Progenitor cell of endocrine pancreas (in vitro differentiated cells): ENCODE data around the gene SIX3. TPM values are rescaled to one million over a fixed set of nuclear protein-coding genes. Genes with fewer than 3 reads are reported as not detected.

ENCODE experiments used
- DNase-seq: peaks from one replicate; pipeline ENCODE4 v3.0.0; 2021; ENCODE audit warnings: low spot score; ENCODE audit not compliant: unreplicated experiment
- H3K27ac Mint-ChIP-seq: 2 replicates; pipeline ENCODE4 v1.8.0; 2021; ENCODE audit warnings: mild to moderate bottlenecking, moderate library complexity, mixed read lengths
- H3K27me3 Mint-ChIP-seq: 2 replicates; pipeline ENCODE4 v1.8.0; 2021; ENCODE audit warnings: mixed read lengths
- H3K36me3 Mint-ChIP-seq: 2 replicates; pipeline ENCODE4 v1.8.0; 2022; ENCODE audit warnings: mixed read lengths; ENCODE audit not compliant: insufficient read depth
- H3K4me1 Mint-ChIP-seq: 2 replicates; pipeline ENCODE4 v1.8.0; 2021; ENCODE audit warnings: low read depth, mixed read lengths
- H3K4me3 Mint-ChIP-seq: 2 replicates; pipeline ENCODE4 v1.8.0; 2021; ENCODE audit warnings: low read depth, mild to moderate bottlenecking, moderate library complexity, mixed read lengths
- H3K9me3 Mint-ChIP-seq: 2 replicates; pipeline ENCODE4 v1.8.0; 2021; ENCODE audit warnings: low read depth, mixed read lengths
- CTCF ChIP-seq: fragments of 200-600 bp; sonication (generic); IDR thresholded peaks from one replicate; pipeline ENCODE4 v1.5.0; 2021; ENCODE audit warnings: antibody characterized with exemption, mild to moderate bottlenecking; ENCODE audit not compliant: unreplicated experiment
- total RNA-seq: library from RNA; stranded (reverse); gene quantifications from 2 replicates; pipeline ENCODE4 v1.2.1, GENCODE V29; 2021

Gene SIX3
- total RNA-seq, 1 donor from 2014 or later = not detected

- Mint-ChIP-seq H3K27ac (no peak overlapping the region), H3K4me1 (peaks cover 18% of the 10 kb centered on the region), H3K4me3 (no peak overlapping the region), H3K27me3 (peaks cover 98% of the 10 kb centered on the region), H3K9me3 (no peaks in the 10 kb centered on the region), H3K36me3 (no peaks in the 10 kb centered on the region)
- no peak for TF ChIP-seq CTCF
- DNase-seq = no peak
These were observed 2.8 kb downstream of the SIX3 start for GRCh38 chr2:44944102-44944951.

GRCh38 chr2:44944952-44945612 lies 3.6 kb downstream of the SIX3 start:
- H3K4me3 Mint-ChIP-seq = no peak overlapping the region
- H3K27ac Mint-ChIP-seq = no peak overlapping the region
- H3K27me3 Mint-ChIP-seq = peaks cover 96% of the 10 kb centered on the region
- H3K9me3 Mint-ChIP-seq = no peaks in the 10 kb centered on the region
- no peak for DNase-seq
- TF ChIP-seq CTCF = no peak
- H3K4me1 Mint-ChIP-seq = peaks cover 16% of the 10 kb centered on the region
- H3K36me3 Mint-ChIP-seq = no peaks in the 10 kb centered on the region

GRCh38 chr2:44945676-44946371 lies 4.3 kb downstream of the SIX3 start:
- Mint-ChIP-seq H3K27ac (no peak overlapping the region), H3K4me1 (peaks cover 18% of the 10 kb centered on the region), H3K36me3 (no peaks in the 10 kb centered on the region), H3K27me3 (peaks cover 96% of the 10 kb centered on the region), H3K9me3 (no peaks in the 10 kb centered on the region), H3K4me3 (no peak overlapping the region)
- DNase-seq = no peak
- no peak for TF ChIP-seq CTCF

GRCh38 chr2:44946372-44947027 lies 5.0 kb downstream of the SIX3 start:
- no peaks in the 10 kb centered on the region for H3K36me3 Mint-ChIP-seq
- peaks cover 16% of the 10 kb centered on the region for H3K4me1 Mint-ChIP-seq
- TF ChIP-seq CTCF = no peak
- no peaks in the 10 kb centered on the region for H3K9me3 Mint-ChIP-seq
- DNase-seq = no peak
- no peak overlapping the region for H3K27ac Mint-ChIP-seq
- H3K27me3 Mint-ChIP-seq = peaks cover 96% of the 10 kb centered on the region
- H3K4me3 Mint-ChIP-seq = no peak overlapping the region

- Mint-ChIP-seq H3K27ac (no peak overlapping the region), H3K27me3 (peaks cover 94% of the 10 kb centered on the region), H3K4me3 (no peak overlapping the region), H3K4me1 (peaks cover 14% of the 10 kb centered on the region), H3K36me3 (no peaks in the 10 kb centered on the region), H3K9me3 (no peaks in the 10 kb centered on the region)
- no peak for TF ChIP-seq CTCF
- DNase-seq = no peak
These were observed 5.5 kb downstream of the SIX3 start for GRCh38 chr2:44947028-44947375.
